Endothelial cell of umbilical vein (primary cell): ENCODE measurements around the gene NCOA3.
"Not testable (repeated sequence)": the region's sequence is repeated elsewhere in the genome, so short reads cannot be mapped to it uniquely, and the experiment has no call there.

Source experiments
- CTCF ChIP-seq, 2 donors: IDR thresholded peaks; 1 replicate in 1 of 2; 2 replicates in 1 of 2; pipeline ENCODE4 v1.5.1; 2011; ENCODE audit warnings: low read length in 2 of 2, mild to moderate bottlenecking in 2 of 2, moderate library complexity in 2 of 2, control low read depth in 1 of 2, inconsistent platforms in 1 of 2, low read depth in 1 of 2; ENCODE audit not compliant: insufficient read depth in 1 of 2; ENCODE audit errors: extremely low read depth in 1 of 2
- EZH2 ChIP-seq: IDR thresholded peaks from 2 replicates; pipeline ENCODE4 v1.6.1; 2012; ENCODE audit warnings: borderline replicate concordance, low read depth, mild to moderate bottlenecking, moderate library complexity, low read length, inconsistent platforms; ENCODE audit not compliant: severe bottlenecking
- FOS ChIP-seq: IDR thresholded peaks from 2 replicates; pipeline ENCODE4 v1.6.1; 2011; ENCODE audit warnings: mild to moderate bottlenecking, low read length, moderate library complexity, borderline replicate concordance; ENCODE audit not compliant: insufficient read depth
- GATA2 ChIP-seq: IDR thresholded peaks from 2 replicates; pipeline ENCODE4 v1.7.0; 2011; ENCODE audit warnings: low read depth, mild to moderate bottlenecking, moderate library complexity, mixed read lengths, low read length; ENCODE audit not compliant: insufficient read length, insufficient read depth
- JUN ChIP-seq: IDR thresholded peaks from 2 replicates; pipeline ENCODE4 v1.6.1; 2011; ENCODE audit warnings: borderline replicate concordance, low read depth; ENCODE audit not compliant: insufficient read length, insufficient read depth
- MYC ChIP-seq: IDR thresholded peaks from one replicate; pipeline ENCODE4 v1.6.1; 2011; ENCODE audit warnings: mild to moderate bottlenecking, low read depth, low read length
- POLR2A ChIP-seq: IDR thresholded peaks from 2 replicates; pipeline ENCODE4 v1.6.1; 2012; ENCODE audit warnings: low read depth, mild to moderate bottlenecking, control low read depth, low read length
- POLR2AphosphoS5 ChIP-seq: IDR thresholded peaks from 2 replicates; pipeline ENCODE4 v1.6.1; 2012; ENCODE audit warnings: low read depth, mild to moderate bottlenecking, control low read depth, low read length, moderate library complexity; ENCODE audit not compliant: insufficient read depth
- TF ChIP-seq, protein P1 (sequence below): IDR thresholded peaks from 2 replicates; pipeline ENCODE4 v1.6.1; 2011; ENCODE audit not compliant: insufficient read depth, insufficient read length

- not testable (repeated sequence) for TF ChIP-seq EZH2; CTCF (IDR thresholded peaks at IDR 0.05; ENCODE audit: extremely low read depth in 1 of 2, insufficient read depth in 1 of 2, low read depth in 1 of 2, low read length in 2 of 2); POLR2AphosphoS5; POLR2A; MYC; JUN; GATA2; FOS
- TF ChIP-seq, protein P1, sequence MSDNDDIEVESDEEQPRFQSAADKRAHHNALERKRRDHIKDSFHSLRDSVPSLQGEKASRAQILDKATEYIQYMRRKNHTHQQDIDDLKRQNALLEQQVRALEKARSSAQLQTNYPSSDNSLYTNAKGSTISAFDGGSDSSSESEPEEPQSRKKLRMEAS = not testable (repeated sequence)
Measured at GRCh38 chr20:47500082-47500481, 1.6 kb upstream of the NCOA3 start.
